GM10847 (cell line): ENCODE measurements around the gene YWHAQ.

Experiments
- POLR2A ChIP-seq: IDR thresholded peaks from 2 replicates; pipeline ENCODE4 v1.6.1; 2011; ENCODE audit not compliant: insufficient read length; ENCODE audit errors: extremely low read depth

YWHAQ gene

GRCh38 chr2:9552219-9553178 is 78.3 kb downstream of the YWHAQ start:
- no peak for TF ChIP-seq POLR2A

DNA sequence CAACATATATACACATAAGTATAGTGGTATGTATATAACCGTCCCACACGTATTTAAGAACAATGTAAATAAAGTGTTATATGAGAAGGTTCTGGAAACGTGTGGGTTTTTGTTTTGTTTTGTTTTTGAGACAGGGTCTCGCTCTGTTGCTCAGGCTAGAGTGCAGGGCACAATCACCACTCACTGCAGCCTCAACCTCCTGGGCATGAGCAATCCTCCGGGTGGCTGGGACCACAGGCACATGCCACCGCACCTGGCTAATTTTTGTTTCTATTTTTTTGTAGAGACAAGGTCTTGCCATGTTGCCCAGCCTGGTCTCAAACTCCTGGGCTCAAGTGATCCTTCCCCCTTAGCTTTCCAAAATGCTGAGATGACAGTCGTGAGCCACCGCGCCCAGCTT is 81.4 kb downstream of the YWHAQ start:
- TF ChIP-seq POLR2A: no peak

GRCh38 chr2:9548506-9548905 is 82.3 kb downstream of the YWHAQ start:
- no peak for TF ChIP-seq POLR2A

DNA sequence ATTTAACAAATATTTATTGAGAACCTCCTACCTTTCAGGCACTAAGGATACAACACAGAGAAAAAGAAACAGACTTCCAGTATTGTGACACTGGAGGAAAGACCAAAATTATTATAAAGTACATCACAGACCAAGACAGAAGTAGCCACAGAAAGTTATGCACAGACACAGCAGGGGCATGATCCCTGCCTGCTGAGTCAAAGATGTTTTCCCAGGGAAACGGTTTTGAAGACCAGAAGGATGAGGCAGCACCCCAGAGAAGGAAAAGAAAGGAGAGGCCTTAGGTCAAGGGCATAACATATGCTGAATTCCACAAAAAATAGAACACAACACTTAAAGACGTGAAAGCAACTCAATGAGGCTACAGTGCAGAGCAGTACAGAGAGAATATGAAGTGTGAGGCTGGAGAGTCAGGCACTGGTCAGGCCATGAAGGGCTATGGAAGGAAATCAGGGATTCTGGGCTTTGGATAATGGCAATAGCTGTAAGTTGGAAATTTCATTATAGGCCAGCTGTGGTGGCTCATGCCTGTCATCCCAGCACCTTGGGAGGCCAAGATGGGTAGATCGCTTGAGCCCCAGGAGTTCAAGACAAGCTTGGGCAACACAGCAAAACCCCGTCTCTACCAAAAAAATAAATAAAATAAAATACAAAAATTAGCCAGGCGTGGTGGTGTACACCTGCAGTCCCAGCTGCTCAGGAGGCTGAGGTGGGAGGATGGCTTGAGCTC is 83.4 kb downstream of the YWHAQ start:
- TF ChIP-seq POLR2A: no peak

- TF ChIP-seq POLR2A: no peak
Observed at GRCh38 chr2:9545502-9545901, 85.3 kb downstream of the YWHAQ start.

DNA sequence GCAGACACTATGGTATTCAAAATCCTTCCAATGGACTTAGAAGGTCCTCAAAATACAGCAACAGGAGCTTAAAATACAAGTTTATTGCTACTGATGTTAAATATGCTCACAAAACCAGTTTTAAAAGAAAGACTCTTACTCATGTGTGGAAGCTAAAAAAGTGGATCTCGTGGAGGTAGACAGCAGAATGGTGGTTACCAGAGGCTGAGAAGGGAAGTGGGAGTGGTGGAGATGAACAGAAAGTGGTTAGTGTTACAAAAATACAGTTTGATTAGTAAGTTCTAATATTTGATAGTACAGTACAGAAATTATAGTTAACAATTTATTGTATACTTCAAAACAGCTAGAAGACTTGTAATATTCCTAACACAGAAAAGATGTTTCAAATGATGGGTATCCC is 87.2 kb downstream of the YWHAQ start:
- TF ChIP-seq POLR2A: no peak

- no peak for TF ChIP-seq POLR2A
Observed at GRCh38 chr2:9539531-9539930, 91.3 kb downstream of the YWHAQ start.

- no peak for TF ChIP-seq POLR2A
Observed at GRCh38 chr2:9538000-9538507, 92.7 kb downstream of the YWHAQ start.

DNA sequence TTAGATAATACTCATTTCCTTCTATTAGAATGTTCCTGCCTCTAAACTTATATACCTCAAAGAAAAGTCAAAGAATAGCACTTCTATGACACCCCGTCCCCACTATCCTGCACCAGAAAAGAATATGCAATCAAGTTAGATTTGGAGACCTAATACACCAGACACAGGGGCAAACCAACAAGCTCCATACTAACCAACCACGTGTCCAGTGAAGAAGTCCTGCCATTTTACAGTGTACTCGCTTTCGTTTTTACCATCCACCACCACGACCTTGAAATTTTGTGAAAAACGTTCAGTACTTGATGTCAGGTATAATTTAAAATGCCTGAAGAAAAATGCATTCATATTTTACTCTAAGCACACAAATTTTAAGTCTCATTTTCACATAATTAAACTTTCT is 94.3 kb downstream of the YWHAQ start:
- no peak for TF ChIP-seq POLR2A

GRCh38 chr2:9535177-9535576 is 95.6 kb downstream of the YWHAQ start:
- no peak for TF ChIP-seq POLR2A
